ENCODE data around the gene NTM.
"Not testable (repeated sequence)": the region's sequence is repeated elsewhere in the genome, so short reads cannot be mapped to it uniquely, and the experiment has no call there.

Gene NTM

GRCh38 chr11:131464461-131464860, 94.0 kb downstream of the NTM start:
- no peak for DNase-seq

GRCh38 chr11:131465039-131465438, 94.6 kb downstream of the NTM start:
- no peak for DNase-seq

GRCh38 chr11:131465746-131466145, 95.3 kb downstream of the NTM start:
- DNase-seq: no peak

- no peak for DNase-seq
Observed at GRCh38 chr11:131467645-131468394, 97.4 kb downstream of the NTM start.

- no peak for DNase-seq
Observed at GRCh38 chr11:131468565-131468964, 98.2 kb downstream of the NTM start.

- no peak for DNase-seq
Observed at GRCh38 chr11:131470216-131470925, 100.0 kb downstream of the NTM start.

GRCh38 chr11:131471976-131472375, 101.6 kb downstream of the NTM start:
- DNase-seq: no peak

- no peak for DNase-seq
Observed at GRCh38 chr11:131474947-131475346, 104.5 kb downstream of the NTM start.

- DNase-seq: no peak
Observed at GRCh38 chr11:131476266-131476665, 105.9 kb downstream of the NTM start.

- no peak for DNase-seq
Observed at GRCh38 chr11:131478341-131478740, 107.9 kb downstream of the NTM start.

GRCh38 chr11:131481303-131481702, 110.9 kb downstream of the NTM start:
- no peak for DNase-seq

GRCh38 chr11:131481971-131482370, 111.6 kb downstream of the NTM start:
- DNase-seq: no peak

- no peak for DNase-seq
Observed at GRCh38 chr11:131483453-131483852, 113.0 kb downstream of the NTM start.

GRCh38 chr11:131483877-131484276, 113.5 kb downstream of the NTM start:
- DNase-seq: no peak

- DNase-seq: no peak
Observed at GRCh38 chr11:131486100-131486499, 115.7 kb downstream of the NTM start.

- DNase-seq: no peak
Observed at GRCh38 chr11:131486937-131487635, 116.7 kb downstream of the NTM start.

GRCh38 chr11:131488238-131488637, 117.8 kb downstream of the NTM start:
- DNase-seq: no peak

GRCh38 chr11:131491503-131491902, 121.1 kb downstream of the NTM start:
- no peak for DNase-seq

- DNase-seq: no peak
Observed at GRCh38 chr11:131495423-131495822, 125.0 kb downstream of the NTM start.

- not testable (repeated sequence) for DNase-seq
Observed at GRCh38 chr11:131497686-131498085, 127.3 kb downstream of the NTM start.

GRCh38 chr11:131498631-131499160, 128.3 kb downstream of the NTM start:
- DNase-seq: no peak

- DNase-seq: no peak
Observed at GRCh38 chr11:131499199-131499598, 128.8 kb downstream of the NTM start.

GRCh38 chr11:131503017-131503416, 132.6 kb downstream of the NTM start:
- DNase-seq: no peak

Data from activated CD4-positive, alpha-beta T cell treated with anti-CD3 and anti-CD28 coated beads, Interleukin-2, amount 50 U/mL, for 16 hours (primary cell).